Omental fat pad (tissue), 4 donors: ENCODE measurements around the gene CYB561D1. TPM values are rescaled to one million over a fixed set of nuclear protein-coding genes. Genes with fewer than 3 reads are reported as not detected.

ENCODE experiments used
- ATAC-seq: fragments of 150-250 bp; one replicate; pipeline ENCODE4 v1.9.1; 2016; ENCODE audit warnings: mild to moderate bottlenecking, moderate library complexity; ENCODE audit not compliant: low FRiP score
- DNase-seq: peaks from one replicate; pipeline ENCODE4 v3.0.0-alpha.2; 2019; ENCODE audit warnings: low spot score
- CTCF ChIP-seq, 3 donors: fragments of 450-650 bp; IDR thresholded peaks; one replicate each; pipeline ENCODE4 v1.5.1; 2016 to 2017; ENCODE audit warnings: antibody characterized with exemption in 3 of 3, mild to moderate bottlenecking in 3 of 3, moderate library complexity in 2 of 3
- total RNA-seq, 4 donors: library from RNA; depleted of rRNA; stranded (reverse); fragments of >200 nt; gene quantifications; one replicate each; pipeline ENCODE4 v1.1.0, GENCODE V29; 2016

The CYB561D1 gene
- total RNA-seq, 4 donors from 2014 or later: 6.1 to 12.0 (median 8.4) TPM

DNA sequence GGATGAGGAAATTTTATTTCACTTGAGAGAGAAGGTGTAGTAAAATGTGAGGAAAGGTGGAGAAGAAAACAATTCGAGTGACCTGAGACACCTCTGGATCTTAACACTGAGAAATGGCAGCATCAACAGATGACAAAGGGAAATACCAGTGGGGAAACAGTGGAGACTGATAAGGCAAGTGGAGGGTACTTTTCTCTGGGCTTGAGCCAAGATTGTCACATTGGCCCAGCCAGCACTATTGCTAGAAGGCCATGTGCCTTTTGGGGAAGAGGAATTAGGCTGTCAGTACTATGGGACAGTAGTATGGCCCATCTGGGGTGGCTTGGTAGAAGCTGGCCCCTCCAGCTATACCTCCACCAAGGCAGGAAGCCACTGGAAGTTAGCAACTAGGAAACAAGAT, 19.2 kb upstream of the CYB561D1 start:
- TF ChIP-seq CTCF (IDR thresholded peaks at IDR 0.05): no peak
- ATAC-seq (no peak), DNase-seq (no peak)

DNA sequence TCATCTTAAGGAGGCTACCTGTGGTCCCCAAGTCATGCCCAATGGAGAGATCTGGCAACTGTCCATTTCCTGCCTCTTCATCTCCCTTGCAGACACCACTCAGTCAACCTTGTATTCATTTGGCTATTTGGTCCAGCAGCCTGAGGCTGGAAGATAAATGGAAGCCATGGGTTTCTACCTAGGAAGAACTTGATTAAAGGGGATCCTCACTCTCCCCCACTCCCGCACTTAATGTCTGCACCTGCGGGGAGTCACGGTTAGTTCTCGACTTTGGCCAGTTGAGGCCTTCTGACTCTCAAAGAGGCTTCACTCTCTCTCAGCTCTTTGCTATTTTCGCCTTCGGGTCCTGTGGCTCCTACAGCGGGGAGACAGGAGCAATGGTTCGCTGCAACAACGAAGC, 18.6 kb upstream of the CYB561D1 start:
- no peak for ATAC-seq
- TF ChIP-seq CTCF (IDR thresholded peaks at IDR 0.05): no peak
- no peak for DNase-seq

- ATAC-seq (no peak), DNase-seq (no peak)
- no peak for TF ChIP-seq CTCF (IDR thresholded peaks at IDR 0.05)
These were observed 17.1 kb upstream of the CYB561D1 start for GRCh38 chr1:109476825-109477224.

- no peak for DNase-seq
- no peak for TF ChIP-seq CTCF (IDR thresholded peaks at IDR 0.05)
- ATAC-seq: no peak
These were observed 16.1 kb upstream of the CYB561D1 start for GRCh38 chr1:109477821-109478220.

DNA sequence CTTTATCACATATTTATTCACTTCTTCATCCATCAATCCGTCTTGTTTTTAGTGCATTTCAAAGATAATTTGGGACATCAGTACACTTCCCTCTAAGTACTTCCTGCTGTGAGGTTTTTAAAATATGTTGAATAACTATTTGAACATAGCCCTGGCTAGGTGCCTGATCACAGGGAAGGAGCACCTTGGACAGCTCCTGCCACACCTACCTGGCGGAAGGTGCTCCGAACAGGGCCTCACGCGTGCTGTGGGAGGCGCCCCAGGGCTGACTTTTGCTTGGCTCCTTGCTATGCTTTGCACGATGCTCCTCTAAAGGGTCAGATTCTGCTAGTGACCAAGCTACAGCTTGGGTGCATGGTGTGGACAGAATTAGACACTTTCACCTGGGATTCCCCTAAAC, 15.1 kb upstream of the CYB561D1 start:
- no peak for TF ChIP-seq CTCF (IDR thresholded peaks at IDR 0.05)
- DNase-seq: no peak
- ATAC-seq: no peak

DNA sequence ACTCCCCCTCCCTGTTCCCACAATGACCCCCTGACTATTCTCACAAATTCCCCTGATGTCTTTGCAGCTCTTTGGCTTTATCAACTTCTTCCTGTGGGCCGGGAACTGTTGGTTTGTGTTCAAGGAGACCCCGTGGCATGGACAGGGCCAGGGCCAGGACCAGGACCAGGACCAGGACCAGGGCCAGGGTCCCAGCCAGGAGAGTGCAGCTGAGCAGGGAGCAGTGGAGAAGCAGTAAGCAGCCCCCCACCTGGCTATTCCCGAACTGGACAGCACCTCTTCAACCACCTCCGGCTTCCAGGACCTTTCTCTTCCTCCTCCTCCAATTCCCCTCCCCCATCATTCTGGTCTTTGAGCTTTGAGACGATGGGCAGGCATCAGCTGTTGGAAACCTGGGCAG, 14.6 kb upstream of the CYB561D1 start:
- ATAC-seq (no peak), DNase-seq (no peak)
- TF ChIP-seq CTCF (IDR thresholded peaks at IDR 0.05): no peak

- no peak for TF ChIP-seq CTCF (IDR thresholded peaks at IDR 0.05)
- DNase-seq: no peak
- ATAC-seq: no peak
These were observed 14.0 kb upstream of the CYB561D1 start for GRCh38 chr1:109479901-109480300.
